PC-9 (cell line): ENCODE data around the gene HES2.
A peak's percentile ranks its signal among the peaks of the same experiment; 100 is the strongest.
"Not testable (repeated sequence)": the region's sequence is repeated elsewhere in the genome, so short reads cannot be mapped to it uniquely, and the experiment has no call there.

ENCODE experiments used
- CTCF ChIP-seq: fragments of 200-600 bp; sonication (generic); conservative IDR thresholded peaks from 2 replicates; pipeline ENCODE4 v1.6.1; 2017; ENCODE audit warnings: mixed run types, antibody characterized with exemption, mild to moderate bottlenecking, moderate library complexity
- EZH2 ChIP-seq: fragments of 200-600 bp; sonication (generic); IDR thresholded peaks from 2 replicates; pipeline ENCODE4 v1.8.0; 2017; ENCODE audit warnings: antibody characterized with exemption, low read depth

GRCh38 chr1:6437012-6437700 is 17.4 kb upstream of the HES2 start:
- TF ChIP-seq CTCF: peak; percentile 30; the same call in 1 of the 2 replicates
- TF ChIP-seq EZH2: not testable (repeated sequence)
